GM12878 (cell line): Measurements from ENCODE around the gene ODF2L. TPM values are rescaled to one million over a fixed set of nuclear protein-coding genes. Genes with fewer than 3 reads are reported as not detected.

ENCODE experiments used
- E2F4 ChIP-seq: IDR thresholded peaks from 2 replicates; pipeline ENCODE4 v1.6.1; 2012; ENCODE audit warnings: low read depth, low read length, improper control_type of control experiment
- GABPA ChIP-seq: IDR thresholded peaks from 2 replicates; pipeline ENCODE4 v1.6.1; 2014; ENCODE audit warnings: antibody characterized with exemption, low read depth, mild to moderate bottlenecking, inconsistent platforms
- NRF1 ChIP-seq: conservative IDR thresholded peaks from 2 replicates; pipeline ENCODE4 v1.6.1; 2011; ENCODE audit warnings: mild to moderate bottlenecking, low read depth, low read length, improper control_type of control experiment
- ZNF384 ChIP-seq: IDR thresholded peaks from 2 replicates; pipeline ENCODE4 v1.6.1; 2012; ENCODE audit warnings: low read depth, mild to moderate bottlenecking, low read length, improper control_type of control experiment, borderline replicate concordance
- polyA plus RNA-seq, 11 experiments: library from polyadenylated mRNA; depleted of rRNA in 4 of 11; unstranded in 6 of 11; stranded (reverse) in 5 of 11; fragments of >200 nt; fragmentation: Nextera tagmentation in 4 of 11; fragmentation: Illumina TruSeq in 1 of 11; extraction: Ambion mirVana in 4 of 11; extraction: Trizol in 1 of 11; gene quantifications; 1 replicate in 1 of 11; 2 replicates in 10 of 11; pipeline versions ENCODE4 v1.2.1 to v1.2.3, GENCODE V29; 2011 to 2016; ENCODE audit warnings: inconsistent platforms in 2 of 11, missing spikeins in 2 of 11, low read depth in 1 of 11
- total RNA-seq, 4 experiments: library from RNA; depleted of rRNA in 3 of 4; stranded (reverse); fragments of >200 nt in 3 of 4; fragmentation: Illumina TruSeq in 1 of 4; extraction: Trizol in 1 of 4; gene quantifications; 2 replicates each; pipeline versions ENCODE4 v1.2.1 to v1.2.3, GENCODE V29; 2013 to 2021
- TF ChIP-seq, protein P1 (sequence below): fragments of 150-350 bp; IDR thresholded peaks from 2 replicates; pipeline ENCODE4 v1.6.1; 2014; ENCODE audit warnings: mild to moderate bottlenecking, low read depth, low read length
- TF ChIP-seq, protein P2 (sequence below): fragments of 450-650 bp; IDR thresholded peaks from 2 replicates; pipeline ENCODE4 v1.6.1; 2016; ENCODE audit warnings: mild to moderate bottlenecking, moderate library complexity, borderline replicate concordance

Gene ODF2L
- total and polyA plus RNA-seq, 10 of the 15 experiments (the other 5 are each of a cell fraction or from before 2014, with no cell fraction given): 10.4 to 29.5 (median 18.5) TPM

- no peak for TF ChIP-seq E2F4
- no peak for TF ChIP-seq NRF1
- TF ChIP-seq, protein P1, sequence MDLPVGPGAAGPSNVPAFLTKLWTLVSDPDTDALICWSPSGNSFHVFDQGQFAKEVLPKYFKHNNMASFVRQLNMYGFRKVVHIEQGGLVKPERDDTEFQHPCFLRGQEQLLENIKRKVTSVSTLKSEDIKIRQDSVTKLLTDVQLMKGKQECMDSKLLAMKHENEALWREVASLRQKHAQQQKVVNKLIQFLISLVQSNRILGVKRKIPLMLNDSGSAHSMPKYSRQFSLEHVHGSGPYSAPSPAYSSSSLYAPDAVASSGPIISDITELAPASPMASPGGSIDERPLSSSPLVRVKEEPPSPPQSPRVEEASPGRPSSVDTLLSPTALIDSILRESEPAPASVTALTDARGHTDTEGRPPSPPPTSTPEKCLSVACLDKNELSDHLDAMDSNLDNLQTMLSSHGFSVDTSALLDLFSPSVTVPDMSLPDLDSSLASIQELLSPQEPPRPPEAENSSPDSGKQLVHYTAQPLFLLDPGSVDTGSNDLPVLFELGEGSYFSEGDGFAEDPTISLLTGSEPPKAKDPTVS: no peak
- TF ChIP-seq, protein P2, sequence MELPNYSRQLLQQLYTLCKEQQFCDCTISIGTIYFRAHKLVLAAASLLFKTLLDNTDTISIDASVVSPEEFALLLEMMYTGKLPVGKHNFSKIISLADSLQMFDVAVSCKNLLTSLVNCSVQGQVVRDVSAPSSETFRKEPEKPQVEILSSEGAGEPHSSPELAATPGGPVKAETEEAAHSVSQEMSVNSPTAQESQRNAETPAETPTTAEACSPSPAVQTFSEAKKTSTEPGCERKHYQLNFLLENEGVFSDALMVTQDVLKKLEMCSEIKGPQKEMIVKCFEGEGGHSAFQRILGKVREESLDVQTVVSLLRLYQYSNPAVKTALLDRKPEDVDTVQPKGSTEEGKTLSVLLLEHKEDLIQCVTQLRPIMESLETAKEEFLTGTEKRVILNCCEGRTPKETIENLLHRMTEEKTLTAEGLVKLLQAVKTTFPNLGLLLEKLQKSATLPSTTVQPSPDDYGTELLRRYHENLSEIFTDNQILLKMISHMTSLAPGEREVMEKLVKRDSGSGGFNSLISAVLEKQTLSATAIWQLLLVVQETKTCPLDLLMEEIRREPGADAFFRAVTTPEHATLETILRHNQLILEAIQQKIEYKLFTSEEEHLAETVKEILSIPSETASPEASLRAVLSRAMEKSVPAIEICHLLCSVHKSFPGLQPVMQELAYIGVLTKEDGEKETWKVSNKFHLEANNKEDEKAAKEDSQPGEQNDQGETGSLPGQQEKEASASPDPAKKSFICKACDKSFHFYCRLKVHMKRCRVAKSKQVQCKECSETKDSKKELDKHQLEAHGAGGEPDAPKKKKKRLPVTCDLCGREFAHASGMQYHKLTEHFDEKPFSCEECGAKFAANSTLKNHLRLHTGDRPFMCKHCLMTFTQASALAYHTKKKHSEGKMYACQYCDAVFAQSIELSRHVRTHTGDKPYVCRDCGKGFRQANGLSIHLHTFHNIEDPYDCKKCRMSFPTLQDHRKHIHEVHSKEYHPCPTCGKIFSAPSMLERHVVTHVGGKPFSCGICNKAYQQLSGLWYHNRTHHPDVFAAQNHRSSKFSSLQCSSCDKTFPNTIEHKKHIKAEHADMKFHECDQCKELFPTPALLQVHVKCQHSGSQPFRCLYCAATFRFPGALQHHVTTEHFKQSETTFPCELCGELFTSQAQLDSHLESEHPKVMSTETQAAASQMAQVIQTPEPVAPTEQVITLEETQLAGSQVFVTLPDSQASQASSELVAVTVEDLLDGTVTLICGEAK: no peak
- no peak for TF ChIP-seq GABPA
- TF ChIP-seq ZNF384: no peak
- TF ChIP-seq, all 136 proteins: peak for 0
These were observed 51.1 kb downstream of the ODF2L start (continued) for GRCh38 chr1:86345042-86345441.
